Activated T-helper 9 cell treated with anti-CD3 and anti-CD28 coated beads, Interleukin-2, amount 50 U/mL, for 16 hours (primary cell): ENCODE data around the gene AGRN.
"Not testable (repeated sequence)": the region's sequence is repeated elsewhere in the genome, so short reads cannot be mapped to it uniquely, and the experiment has no call there.

Experiments
- DNase-seq: peaks from one replicate; pipeline ENCODE4 v3.0.0-alpha.2; 2020; ENCODE audit warnings: low read depth

Gene AGRN

DNA sequence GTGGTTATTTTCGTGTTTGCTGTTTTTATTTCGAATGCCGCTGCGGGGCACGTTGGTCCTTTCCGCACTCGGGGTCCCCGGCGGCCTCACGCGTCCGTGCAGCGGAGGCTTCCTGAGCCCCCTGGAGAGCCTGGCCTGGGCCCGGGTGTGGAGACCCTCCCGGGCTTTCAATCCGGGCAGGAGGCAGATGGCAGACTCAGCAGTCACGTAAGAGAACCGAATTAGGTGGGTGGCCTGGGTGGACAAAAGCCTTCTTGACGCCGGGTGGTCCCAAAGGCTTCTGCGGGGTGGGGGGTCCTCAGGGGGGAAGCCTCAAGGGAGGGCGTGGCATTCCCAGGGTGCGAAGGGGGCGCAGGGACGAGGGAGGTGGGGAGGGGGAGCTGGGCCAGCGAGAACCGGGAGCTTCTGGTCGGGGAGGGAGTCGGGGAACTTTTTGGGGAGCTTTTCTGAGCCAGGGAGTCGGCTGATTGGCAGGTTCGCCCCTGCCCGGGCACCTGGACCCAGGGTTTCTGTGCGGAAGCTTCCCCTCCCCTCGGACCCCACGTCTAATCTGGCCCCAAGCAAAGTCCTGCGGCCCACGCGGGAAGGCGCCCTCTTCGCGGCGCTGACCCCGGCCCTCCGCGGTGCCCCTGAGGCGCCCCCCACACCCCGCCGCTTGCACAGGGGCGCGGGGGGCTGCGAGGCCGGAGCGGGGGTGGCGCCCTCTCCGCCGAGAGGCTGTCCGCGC, 18.7 kb upstream of the AGRN start:
- no peak for DNase-seq

- DNase-seq, result no peak
These were observed 16.1 kb upstream of the AGRN start for GRCh38 chr1:1003618-1004419.

- DNase-seq, result no peak
These were observed 15.5 kb upstream of the AGRN start for GRCh38 chr1:1004420-1004779.

DNA sequence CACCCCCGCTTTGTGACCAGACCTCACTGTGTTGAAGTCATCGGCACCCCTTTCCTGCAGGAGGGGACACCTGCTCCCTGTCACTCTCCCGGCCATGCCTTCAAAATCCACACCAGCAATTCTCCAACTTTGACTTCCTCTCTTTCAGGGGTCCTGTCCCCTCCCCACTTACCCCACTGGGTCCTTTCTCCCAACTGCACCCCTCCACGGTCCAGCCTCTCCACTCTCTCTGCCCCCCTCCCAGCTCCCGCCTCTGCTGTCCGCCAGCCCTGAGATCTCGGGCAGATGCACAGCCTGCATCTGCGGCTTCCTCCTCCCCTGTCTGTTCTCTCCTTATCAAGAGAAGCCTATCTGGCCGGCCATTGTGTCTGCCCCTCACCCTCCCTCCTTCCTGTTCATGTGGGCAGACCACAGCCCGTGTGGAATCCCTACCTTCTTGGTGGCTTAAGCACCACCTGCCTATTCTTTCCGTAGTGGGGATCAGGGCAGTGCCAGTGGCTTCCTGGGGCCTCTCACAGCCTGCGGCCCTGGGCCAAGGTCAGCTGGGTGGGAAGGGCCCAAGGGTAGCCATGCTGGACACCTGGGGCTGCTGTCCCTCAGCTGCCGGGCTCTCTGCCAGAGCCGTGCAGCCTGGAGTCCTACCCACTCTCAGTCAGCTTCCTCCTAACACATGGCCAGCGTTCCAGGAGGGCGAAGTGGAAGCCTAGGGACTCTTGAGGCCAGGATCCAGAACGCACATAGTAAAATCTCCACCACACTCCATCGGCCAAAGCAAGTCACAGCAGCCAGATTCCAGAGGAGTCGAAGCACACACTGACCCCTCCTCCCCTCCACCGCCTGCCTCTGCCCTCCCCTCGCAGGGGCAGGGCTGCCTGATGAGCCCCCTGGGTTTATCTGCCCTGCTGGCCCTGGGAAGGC, 14.9 kb upstream of the AGRN start:
- DNase-seq, result no peak

DNA sequence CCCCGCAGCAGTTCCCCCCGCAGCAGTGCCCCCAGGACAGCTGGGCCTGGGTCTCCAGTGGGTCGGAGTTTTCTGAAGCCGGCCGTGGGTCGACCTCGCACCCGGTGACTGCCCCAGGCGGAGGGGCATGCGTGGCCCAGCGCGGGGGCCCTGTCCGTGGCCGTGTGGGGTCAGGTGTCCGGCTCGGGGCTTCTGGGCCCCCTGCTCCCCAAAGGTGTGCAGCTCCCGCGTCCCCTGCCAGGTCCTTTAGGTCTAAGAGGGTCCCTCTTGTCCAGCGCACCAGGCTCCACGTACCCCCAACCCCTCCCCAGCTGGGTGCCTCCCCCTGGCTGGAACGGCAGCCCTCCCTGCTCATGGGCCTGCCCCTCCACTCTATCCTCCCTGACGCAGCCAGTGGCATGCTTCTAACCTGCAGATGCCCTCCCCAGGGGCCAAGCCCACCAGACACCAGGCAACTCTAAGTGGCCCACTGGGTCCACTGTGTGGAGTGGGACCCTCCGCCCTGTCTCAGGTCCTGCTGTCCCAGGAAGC, 14.1 kb upstream of the AGRN start:
- no peak for DNase-seq

- DNase-seq, result no peak
These were observed 13.4 kb upstream of the AGRN start for GRCh38 chr1:1006305-1007159.

- DNase-seq, result not testable (repeated sequence)
These were observed 9.8 kb upstream of the AGRN start for GRCh38 chr1:1010131-1010530.

DNA sequence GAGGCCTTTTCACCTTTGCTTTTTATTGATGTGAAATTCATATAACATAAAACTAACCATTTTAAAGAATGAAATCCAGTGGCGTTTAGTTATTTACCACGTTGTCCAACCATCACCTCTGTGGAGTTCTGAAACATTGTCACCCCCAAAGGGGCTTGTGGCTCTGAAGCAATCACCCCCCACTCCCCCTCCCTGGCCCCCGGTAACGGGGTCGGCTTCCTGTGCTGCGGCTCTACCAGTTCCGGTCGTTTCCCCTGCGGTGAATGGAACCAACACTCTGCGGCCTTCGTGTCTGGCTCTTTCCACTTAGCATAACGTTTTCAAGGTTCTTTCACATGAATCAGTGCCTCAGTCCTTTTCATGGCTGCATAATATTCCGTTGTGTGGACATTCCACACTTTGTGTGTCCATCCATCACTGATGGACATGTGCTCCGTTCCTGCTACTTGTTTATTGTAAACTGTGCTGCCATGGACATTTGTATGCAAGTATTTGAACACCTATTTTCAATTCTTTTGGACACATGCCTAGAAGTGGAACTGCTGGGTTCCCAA, 8.4 kb upstream of the AGRN start:
- no peak for DNase-seq

DNA sequence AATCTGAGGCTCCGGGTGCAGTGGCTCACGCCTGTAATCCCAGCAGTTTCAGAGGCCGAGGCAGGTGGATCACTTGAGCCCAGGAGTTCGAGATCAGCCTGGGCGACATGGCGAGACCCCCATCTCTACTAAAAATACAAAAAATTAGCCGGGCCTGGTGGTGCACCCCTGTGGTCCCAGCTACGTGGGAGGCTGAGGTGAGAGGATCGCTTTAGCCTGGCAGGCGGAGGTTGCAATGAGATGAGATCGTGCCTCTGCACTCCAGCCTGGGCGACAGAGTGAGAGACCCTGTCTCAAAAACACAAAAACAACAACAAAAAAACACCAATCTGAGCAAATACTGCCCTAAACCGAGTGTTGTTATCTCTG, 7.2 kb upstream of the AGRN start:
- not testable (repeated sequence) for DNase-seq

- peak; percentile 78 for DNase-seq
These were observed 6.6 kb upstream of the AGRN start, which contains the start of gene ISG15 for GRCh38 chr1:1013105-1013921. Gene ISG15 (plus strand): TSS chr1:1013497. CDS start chr1:1013574, 77 bp downstream.

GRCh38 chr1:1013922-1014648, 5.8 kb upstream of the AGRN start:
- DNase-seq, result no peak

GRCh38 chr1:1014799-1015681, 4.9 kb upstream of the AGRN start:
- DNase-seq, result no peak

GRCh38 chr1:1017397-1018320, 2.3 kb upstream of the AGRN start:
- not testable (repeated sequence) for DNase-seq

DNA sequence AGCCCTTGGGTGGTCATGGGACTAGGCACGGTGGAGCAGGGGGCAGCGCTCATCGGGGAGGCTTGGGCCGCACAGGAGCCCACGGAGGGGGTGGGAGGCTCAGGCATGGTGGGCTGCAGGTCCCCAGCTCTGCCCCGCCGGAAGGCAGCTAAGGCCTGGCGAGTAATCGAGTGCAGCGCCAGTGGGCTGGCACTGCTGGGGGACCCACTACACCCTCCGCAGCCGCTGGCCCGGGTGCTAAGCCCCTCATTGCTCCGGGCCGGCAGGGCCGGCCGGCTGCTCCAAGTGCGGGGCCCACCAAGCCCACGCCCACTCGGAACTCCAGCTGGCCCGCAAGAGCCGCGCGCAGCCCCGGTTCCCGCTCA, 1.6 kb upstream of the AGRN start:
- DNase-seq, result not testable (repeated sequence)

DNA sequence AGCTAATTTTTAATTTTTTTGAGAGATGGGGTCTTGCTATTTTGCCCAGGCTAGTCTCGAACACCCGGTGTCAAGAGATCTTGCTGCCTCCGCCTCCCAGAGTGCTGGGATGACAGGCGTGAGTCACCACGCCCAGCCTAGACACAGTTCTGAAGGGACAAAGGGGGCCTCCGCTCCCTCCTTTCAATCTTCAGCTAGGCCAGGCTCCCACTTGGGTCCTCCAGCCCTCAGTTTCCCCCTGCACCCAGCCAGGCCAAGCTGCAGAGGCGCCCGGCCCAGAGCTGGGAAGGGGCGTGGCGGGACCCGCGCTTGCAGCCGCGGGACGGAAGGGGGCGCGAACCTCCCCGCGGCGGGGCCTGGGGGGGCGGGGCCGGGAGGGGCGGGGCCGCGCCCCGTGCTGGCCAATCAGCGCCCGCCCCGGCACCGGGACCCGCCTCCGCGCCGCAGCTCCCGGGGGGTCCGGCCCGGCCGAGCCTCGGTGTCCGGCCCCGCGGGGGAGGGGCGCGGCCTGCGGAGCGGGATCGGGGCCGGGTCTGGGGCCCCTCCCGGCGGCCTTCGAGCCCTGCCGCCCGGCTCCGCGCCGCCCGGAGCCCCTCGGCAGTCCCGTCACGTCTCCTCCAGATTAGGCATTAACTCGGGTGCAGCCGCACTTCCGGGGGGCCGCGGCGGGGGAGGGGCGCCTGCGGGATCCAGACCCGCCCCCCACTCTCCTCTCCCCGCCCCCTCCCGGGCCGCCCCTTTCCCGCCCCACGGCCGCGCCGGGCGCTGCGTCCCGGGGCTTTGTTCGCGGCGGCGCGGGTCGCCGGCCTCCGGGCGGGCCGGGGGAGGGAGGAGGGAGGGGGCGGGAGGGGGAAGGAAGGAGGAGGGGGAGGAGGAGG, 559 bp upstream of the AGRN start:
- DNase-seq, result peak; percentile 74

- no peak for DNase-seq
These were observed 592 bp downstream of the AGRN start for GRCh38 chr1:1020415-1021009.
